GM18873 (cell line): ENCODE data around the gene TBC1D24.
"Not testable (repeated sequence)": the region's sequence is repeated elsewhere in the genome, so short reads cannot be mapped to it uniquely, and the experiment has no call there.

Experiments
- ATAC-seq: cut with Tn5 transposase; IDR thresholded peaks from one replicate; pipeline ENCODE4 v1.9.1; 2021; ENCODE audit warnings: mild to moderate bottlenecking, moderate library complexity, moderate number of reproducible peaks; ENCODE audit not compliant: unreplicated experiment, low FRiP score

The TBC1D24 gene

DNA sequence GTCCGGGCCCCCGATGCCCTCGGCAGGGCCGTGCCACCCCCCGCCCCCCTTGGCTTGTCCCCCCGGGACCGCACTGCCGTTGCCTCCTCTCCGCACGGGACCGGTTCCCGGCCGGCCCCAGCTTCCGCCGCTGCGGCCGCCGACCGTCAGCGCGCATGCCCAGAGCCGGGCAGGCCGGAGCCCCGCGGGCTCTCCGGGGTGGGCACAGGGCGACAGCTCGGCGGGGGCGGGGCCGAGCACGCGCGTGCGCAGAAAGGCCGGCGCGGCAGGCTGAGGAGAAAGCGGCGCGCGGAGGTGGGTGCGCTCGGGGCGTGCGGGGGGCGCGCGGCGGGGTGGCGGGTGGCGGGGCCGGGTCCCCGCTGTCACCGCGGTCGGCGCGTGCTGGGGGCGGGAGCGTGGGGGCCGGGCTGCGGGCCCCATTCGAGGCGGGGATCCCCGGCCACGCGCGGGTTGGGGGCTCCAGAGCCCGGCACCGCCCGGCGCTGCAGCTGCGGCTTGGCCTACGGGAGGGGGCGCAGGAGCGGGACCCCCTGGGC, at the start of gene TBC1D24:
Gene TBC1D24, plus strand, starts transcription at position 251 of the 536 bp plus-strand sequence. CDS start 21,022 bp downstream, outside the sequence.
- ATAC-seq, result no peak

DNA sequence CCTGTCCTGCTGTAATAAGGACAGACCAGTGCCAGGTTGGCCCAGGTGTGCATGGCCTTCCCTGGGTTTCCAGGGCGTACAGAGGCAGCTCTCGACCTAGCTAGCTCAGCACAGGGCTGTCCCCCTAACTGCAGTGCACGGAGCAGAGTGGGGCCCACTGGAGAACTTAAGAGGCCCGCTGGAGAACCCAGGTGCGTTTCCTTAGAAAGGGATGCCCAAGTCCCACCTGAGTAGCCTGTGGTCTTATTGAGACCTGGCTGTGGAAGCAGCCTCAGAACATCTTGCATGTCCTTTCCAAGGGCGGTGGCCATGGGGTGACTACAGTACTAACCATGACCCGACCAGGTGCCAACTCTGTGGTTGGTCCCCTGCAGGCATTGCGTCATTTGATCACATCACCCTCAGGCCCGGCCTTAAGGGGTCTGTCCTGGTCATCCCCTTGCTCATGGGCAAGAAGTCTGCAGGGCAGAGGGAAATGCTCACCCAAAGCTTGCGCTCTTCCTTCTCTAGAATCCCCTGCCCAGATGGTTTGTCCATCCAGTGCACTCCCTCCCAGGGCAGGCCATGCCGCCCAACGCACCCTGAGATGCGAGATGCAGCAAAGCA, 49.0 kb upstream of the TBC1D24 start:
- no peak for ATAC-seq

DNA sequence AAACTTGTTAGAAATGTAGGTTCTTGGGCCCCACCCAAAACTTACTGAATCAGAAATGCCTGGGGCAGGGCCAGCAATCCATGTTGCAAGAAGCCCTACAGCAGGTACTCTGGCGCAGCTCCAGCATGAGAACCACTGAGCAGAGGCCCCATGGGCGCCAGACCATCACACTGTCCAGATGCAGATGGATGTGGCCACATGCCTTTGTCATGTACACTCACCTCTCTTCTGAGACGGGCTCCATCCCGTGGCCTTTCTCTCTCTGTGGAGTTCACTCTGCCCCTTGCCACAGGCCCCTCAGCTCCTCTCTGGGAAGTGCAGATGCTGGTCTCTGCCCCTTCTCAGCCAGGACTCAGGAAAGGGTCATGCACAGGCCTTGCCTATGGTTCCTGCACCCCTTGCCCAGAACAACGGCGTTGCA, 48.0 kb upstream of the TBC1D24 start:
- ATAC-seq, result no peak

DNA sequence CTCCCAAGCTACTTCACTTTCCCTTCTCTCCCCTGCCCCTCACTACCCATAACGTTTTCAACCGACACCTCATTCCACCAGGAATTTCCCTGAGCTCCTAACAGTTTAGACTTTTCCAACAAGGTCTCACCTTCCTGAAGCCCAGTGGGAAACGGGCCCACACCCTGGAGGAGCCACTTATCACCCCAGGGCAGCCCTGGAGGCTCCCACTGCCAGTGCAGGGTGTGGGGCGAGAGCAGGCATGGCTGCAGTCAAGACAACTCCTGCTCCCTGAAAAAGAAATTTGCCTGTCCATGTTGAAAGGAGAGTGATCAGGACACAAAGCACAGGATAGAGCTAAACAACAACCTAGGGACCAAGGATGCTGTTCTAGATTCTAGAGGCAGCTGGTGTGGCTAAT, 47.4 kb upstream of the TBC1D24 start:
- ATAC-seq, result no peak

DNA sequence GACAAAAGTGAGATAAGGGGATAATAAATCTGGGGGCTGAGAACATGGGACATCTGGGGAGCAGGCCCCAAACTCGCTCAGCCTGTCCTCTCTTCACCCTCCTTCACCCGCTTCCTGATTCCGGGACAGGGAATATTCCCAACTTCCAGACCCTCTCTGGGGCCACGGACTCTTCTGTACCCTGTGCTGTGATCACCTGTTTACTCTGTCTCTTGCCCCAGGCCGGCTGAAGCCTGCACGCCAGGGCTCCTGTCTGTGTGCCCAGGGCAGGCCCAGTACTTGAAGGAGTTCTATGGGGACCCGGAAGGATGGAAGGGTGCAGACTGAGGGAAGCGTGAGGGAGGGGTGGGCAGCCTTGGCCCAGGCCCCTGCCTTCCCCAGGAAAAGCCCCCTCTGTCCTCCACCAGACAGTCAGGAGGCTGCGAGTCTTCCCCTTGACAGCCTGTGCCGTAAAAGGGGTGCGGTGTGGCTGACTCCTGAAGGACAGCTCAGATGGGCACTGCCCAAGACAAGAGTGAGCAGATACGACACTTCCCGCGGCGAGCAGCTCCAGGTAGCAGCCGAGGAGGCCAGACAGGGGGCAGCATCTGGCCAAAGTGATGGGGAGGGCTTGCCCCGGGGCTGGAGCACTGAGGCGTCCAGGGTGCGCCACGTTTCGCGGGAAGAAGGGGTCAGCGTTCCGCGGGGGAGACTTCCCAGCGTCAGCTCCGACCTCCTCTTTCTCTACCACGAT, 46.7 kb upstream of the TBC1D24 start:
- ATAC-seq, result peak; percentile 6

DNA sequence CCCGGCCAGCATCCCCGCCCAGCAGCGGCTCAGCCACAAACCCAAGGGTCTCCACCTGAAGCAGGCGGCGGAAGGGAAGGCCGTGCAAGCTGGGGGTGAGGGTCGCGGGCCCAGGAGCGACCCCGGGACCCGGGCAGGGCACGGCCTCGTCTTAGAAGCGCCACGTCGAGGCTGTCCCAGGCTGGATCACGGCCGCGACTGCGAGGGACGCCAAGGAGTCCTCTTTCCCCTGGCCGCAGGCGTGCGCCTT, 46.2 kb upstream of the TBC1D24 start:
- peak; percentile 3 for ATAC-seq

DNA sequence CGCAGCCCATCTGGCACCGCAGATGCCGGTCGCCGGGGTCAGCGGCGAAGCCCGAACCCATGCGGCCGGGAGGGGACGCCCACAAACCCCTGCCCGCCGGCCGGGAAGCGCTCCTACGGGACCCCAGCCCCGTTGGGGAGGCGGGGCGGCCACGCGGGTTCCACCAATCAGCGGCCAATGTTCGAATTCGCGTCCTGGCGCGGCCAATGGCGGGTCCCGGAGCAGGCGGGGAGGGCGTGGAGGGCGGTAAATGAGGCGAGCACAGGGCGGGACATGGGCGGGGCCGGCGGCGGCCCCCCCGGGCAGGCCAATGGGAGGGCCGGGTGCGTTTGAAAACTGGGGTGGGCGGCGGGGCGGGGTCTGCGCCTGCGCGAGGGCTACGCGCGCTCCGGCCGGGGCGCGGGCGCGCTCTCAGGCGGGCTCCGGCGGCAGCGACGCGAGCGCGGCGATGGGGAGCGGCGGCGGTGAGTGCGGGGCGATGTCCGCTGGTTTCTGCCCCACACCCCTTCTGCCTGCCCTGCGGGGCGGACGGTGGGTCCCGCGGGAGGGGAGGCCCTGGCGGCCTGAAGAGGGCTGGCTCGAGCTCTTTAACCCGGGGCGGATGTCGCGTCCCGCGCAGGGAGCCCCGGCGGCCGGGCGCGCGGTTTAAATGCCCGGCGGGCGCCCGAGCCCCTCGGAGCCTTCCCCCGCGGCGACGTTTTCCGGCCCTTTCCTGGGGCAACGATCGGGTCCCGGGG, 45.7 kb upstream of the TBC1D24 start, which contains the start of gene CCNF:
Gene CCNF, plus strand, starts transcription at position 414 of the 737 bp plus-strand sequence. Its CDS starts 35 bp downstream, at position 449.
- ATAC-seq, result peak; percentile 62

DNA sequence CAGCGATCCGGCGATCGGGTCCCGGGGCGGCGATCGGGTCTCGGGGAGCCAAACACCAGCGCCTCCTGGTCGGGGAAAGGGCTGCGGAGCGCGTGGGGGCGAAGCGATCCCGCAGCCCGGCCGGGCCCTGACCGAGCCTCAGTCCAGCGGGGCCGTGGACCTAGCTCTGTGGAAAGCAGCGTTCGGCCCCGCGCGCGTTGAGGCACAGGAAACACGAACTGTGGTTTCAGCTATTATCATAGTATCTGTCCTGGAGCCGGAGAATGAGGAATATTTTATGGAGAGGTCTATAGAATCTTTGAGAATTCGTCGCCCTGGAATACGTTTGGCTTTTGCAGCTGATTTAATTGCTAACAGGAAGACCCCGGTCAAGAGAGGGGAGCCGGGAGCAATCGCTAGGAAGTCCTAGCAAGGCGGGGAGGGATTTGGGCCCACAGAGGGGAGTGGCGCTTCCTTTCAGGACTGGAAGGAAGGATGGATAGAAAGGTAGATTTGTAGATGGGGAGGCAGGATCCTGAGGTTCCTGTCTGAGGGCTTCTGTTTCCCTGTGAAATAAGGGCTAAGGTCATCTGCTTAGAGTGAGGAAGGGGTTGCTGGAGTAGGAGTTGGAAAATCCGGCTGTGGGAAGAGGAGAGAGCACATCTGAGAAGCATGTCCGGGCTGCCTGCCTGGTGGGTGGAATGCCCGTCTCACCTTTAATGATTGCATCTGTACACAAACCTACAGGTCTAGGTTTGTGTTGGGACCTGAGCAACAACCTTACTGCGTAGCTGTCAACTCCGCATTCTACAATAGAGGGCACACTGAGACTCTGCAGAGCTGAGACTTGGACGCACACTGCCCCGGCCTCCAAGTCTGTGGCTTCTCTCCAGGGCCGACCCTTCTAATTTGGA, 44.9 kb upstream of the TBC1D24 start:
- peak; percentile 11 for ATAC-seq

DNA sequence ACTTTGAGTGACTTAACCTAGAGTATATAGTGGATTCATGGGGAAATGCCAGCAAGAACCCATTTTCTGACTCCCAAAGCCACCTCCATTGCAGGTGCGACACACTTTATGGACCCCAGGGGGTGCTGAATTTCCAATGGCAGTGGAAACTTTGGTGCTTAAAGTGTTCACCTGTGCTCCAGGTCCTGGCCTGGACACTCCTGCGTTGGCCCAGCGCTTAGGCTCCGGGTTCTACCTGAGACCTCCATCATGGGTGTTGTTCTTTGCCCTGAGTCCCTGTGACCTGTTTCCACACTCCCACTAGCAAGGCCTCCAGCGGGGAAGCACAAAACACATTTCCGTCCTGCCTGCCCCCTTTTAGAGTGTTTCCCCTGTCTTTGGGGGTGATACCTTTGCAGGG, 42.6 kb upstream of the TBC1D24 start:
- no peak for ATAC-seq

DNA sequence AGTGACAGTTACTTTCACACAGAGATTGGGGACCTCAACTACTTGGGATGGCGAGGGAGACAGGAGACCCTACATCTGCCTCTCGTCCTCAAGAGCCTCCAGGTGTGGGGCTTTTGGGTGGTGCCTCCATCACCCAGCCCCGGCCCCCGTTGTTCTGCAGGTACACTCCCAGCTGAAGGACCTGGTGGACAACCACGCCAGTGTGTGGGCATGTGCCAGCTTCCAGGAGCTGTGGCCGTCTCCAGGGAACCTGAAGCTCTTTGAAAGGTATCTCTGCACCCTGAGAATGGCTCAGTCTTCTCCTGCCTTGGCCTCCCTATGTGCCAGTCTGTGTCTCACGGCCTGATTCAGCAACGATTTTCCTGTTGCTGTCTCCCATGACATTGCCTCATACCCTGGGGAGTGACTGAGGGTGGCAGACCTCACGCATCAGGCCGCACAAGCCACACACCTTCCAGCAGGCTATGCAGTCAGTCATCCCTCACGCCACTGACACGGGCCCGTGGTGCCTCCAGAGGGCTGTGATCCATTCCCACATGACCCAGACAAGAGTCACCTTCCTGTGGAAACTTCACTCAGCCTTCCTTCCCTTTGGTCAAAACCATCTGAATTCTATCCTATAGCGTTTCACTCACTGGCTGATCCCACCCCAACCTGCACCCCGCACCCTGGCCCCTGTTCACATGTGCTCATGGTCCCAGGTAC, 42.0 kb upstream of the TBC1D24 start:
- no peak for ATAC-seq

DNA sequence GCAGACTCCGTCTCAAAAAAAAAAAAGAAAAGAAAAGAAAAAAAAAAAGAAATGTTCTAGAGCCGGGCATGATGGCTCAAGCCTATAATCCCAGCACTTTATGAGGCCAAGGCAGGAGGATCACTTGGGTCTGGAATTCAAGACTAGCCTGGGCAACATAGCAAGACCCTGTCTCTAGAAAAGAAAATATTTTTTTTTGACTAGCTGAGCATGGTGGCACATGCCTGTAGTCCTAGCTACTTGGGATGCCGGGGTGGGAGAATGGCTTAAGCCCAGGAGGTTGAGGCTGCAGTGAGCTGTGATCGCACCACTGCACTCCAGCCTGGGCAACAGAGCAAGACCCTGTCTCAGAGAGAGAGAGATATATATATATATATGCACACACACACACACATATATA, 39.7 kb upstream of the TBC1D24 start:
- ATAC-seq, result not testable (repeated sequence)

DNA sequence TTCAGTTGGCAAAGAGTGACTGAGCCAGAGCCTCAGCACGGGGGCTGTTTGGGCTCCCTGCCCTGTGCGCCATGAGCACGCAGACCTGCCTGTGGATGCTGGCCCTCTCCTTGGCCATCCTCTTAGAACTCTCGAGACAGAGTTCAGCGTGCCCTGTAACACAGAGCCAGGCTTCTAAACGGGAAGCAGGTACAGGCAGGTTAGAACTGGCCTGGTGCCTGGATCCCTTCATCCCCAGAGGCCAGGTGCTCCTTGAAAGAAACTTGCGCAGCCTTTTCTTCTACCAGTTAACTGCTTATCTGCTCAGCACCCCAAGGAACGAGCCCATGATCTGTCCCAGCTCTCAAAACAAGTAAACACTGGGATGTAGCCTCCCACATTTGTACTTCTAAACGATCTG, 38.8 kb upstream of the TBC1D24 start:
- ATAC-seq, result no peak

DNA sequence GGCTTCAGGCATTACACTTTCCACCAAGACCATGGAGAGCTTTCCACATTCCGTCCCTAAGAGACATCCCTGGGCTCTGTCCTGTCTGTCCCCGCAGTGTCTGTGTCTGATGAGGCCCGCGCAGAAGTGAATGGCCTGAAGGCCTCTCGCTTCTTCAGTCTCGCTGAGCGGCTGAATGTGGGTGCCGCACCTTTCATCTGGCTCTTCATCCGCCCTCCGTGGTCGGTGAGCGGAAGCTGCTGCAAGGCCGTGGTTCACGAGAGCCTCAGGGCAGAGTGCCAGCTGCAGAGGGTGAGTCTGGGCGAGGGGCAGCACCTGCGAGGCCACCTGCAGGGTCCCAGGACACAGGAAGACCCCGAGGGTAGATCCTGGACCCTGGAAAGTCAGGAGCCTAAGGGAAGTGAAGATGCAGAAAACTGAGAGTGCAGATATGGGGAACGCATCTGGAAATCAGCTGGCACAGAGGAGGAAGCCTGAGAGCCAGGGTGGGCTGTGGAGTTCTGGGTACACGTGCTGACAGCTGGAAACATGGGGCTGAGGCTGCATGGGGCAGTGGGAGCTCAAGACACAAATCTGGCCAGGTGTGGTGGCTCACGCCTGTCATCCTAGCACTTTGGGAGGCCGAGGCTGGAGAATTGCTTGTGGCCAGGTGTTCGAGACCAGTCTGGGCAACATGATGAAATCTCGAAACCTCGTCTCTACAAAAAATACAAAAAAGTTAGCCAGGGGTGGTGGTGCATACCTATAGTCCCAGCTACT, 37.7 kb upstream of the TBC1D24 start:
- ATAC-seq, result no peak

DNA sequence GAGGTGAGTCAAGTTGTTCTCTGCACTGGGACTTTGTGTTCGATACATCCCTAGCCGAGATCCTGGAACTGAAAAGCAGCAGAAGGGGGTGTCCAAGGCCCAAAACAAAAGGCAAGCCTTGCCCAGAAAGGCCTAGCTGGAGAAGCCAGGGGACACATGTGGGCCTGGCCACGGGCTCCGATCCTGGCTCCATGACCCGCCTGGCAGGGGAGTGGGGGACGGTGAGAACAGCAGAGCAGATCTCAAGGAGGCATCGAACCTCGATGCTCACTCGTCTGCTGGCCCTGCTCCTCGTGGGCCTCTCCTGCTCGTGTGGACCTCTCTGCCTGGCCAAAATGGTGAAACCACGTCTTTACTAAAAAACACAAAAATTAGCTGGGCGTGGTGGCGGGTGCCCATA, 36.8 kb upstream of the TBC1D24 start:
- no peak for ATAC-seq

DNA sequence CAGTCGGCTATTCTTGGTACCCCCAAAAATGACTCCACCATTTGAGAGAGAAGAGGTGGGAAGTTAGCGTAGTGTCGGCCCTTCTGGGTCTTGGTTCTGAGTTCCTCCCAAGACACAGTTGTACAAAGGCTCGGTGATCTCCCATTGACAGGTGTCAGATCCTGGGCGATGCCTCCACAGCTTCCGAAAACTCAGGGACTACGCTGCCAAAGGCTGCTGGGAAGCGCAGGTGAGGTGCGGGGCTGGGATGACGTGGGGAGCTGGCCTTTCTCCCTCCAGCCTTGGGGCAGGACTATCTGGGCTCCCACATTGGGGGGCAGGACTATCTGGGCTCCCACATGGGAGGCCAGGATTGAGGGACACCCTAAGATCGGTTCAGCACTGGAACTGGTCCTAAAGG, 35.3 kb upstream of the TBC1D24 start:
- ATAC-seq, result no peak

DNA sequence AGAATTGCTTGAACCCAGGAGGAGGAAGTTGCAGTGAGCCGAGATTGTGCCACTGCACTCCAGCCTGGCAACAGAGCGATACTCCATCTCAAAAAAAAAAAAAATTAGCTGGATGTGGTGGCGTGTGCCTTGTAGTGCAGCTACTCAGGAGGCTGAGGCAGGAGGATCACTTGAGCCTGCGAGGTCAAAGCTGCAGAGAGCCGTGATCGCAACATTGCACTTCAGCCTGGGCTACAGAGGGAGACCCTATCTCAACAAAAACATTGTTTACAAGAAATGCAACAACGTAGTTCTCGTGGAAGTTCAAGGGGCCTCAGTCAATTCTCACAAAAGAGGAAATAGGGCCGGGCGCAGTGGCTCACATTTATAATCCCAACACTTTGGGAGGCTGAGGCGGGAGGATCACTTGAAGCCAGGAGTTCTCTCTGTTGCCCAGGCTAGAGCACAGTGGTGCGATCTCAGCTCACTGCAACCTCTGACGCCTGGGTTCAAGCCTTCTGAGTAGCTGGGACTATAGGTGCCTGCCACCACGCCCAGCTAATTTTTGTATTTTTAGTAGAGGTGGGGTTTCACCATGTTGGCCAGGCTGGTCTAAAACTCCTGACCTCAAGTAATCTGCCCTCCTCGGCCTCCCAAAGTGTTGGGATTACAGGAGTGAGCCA, 33.7 kb upstream of the TBC1D24 start:
- ATAC-seq, result not testable (repeated sequence)

DNA sequence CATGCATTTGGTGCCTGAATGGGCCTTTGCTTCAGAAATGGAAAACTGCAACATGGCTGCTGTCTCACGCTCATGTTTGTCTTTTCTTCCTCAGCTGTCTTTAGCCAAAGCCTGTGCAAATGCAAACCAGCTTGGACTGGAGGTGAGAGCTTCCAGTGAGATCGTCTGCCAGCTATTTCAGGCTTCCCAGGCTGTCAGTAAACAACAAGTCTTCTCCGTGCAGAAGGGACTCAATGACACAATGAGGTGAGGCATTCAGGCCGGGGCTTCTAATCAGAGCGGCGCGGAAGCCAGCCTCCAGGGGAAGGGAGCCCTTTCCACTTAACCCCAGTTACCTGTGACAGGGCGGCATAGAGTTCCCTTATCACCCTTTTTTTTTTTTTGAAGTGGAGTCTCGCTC, 31.4 kb upstream of the TBC1D24 start:
- no peak for ATAC-seq

DNA sequence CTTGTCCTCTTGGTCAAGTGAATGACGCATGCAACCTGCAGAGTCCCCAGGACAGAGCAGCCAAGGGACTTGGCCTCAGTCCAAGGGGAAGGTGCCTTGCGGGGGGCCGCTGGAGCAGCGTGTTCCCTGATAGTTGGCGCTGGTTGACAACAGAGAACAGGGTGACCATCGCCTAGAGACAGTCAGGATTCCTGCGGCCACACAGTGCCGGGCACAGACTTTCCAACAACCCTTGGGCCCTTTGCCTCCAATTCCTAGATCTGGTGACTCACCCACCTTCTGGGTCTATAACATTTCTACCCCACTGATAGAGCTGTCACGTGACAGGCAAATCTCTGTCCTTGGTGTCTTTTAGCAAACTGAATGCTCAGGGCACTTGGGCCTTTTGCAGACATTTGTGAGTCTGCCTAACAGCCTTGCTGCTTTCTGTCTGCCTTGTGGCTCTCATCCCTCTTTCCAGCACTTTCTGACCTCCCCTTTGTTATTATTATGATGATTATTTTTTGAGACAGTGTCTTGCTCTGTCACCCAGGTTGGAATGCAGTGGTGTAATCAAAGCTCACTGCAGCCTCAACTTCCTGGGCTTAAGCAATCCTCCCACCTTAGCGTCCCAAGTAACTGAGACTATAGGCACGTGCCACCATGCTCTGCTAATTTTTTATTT, 26.9 kb upstream of the TBC1D24 start:
- ATAC-seq, result no peak
